ENCODE measurements around the gene CATSPERZ.

Gene CATSPERZ

DNA sequence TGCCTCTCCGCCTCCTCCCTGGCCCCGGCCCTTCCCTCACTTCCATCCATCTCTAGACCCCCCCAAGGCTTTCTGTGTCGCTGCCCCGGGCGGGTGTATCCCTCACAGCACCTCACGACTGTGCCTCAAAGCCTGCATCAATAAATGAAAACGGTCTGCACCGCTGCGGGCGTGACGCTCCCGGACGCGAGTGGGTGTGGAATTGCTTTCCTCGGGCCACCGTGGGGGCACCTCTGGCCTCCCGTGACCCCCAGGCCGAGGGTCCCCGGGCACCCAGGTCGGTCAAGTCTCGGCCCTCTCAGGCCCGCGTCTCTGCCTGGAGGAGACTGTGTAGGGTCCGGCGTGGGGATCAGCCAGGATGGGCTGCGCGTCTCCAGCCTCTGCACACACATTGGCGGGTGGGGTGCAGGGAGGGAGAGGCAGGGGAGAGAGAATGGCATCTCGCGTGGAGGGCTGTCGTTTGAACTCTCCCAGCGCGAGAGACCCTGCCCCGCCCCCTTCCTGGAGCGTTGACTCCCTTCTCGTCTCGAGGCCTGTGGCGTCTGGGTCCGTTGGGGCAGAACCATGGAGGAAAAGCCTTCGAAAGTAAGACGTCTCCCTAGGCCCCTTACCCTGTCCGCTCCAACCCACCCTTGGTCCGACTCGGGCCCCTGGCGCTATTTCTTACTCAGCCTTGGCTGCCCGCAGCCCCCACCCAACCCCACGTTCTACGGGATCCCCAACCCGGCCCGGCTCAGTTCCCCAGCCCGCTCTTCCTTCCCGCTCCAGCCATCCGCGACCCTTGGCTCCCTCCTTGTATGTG lies at the start of gene CATSPERZ:
CATSPERZ (plus strand) TSS at position 512 of the 802 bp plus-strand sequence; CDS start at position 565, 53 bp downstream.
- no peak for FAIRE-seq
- DNase-seq (ENCODE audit: low spot score), result no peak

DNA sequence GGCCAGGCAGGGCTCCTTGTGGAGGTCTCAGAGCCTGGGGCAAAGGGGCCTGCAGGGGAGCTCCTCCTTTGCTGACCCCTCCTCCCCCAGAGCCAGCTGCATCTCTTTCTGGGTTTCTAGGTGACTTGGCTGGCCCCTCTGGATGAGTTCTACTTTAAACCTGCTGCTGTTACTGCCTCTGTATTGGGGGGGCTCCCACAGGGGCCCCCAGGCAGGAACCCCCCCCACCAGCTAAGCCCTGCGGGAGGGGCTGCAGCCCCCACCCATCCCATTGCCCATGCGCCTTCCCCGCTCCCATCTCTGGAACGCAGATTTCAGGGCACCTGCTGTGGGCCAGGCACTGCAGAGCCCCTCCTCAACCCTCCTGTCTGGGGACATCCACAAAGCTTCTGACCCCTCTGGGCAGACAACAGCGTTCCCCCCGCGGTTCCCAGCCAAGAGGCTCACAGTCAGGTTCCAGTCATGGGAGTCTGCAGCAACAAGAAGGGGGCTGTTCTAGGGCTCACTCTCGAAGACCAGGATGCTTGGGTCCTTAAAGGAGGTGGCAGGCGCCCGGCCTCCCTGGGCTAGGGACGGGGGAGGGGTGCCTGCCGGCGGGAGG lies 49.6 kb upstream of the CATSPERZ start:
- no peak for DNase-seq (ENCODE audit: low spot score)
- no peak for FAIRE-seq

DNA sequence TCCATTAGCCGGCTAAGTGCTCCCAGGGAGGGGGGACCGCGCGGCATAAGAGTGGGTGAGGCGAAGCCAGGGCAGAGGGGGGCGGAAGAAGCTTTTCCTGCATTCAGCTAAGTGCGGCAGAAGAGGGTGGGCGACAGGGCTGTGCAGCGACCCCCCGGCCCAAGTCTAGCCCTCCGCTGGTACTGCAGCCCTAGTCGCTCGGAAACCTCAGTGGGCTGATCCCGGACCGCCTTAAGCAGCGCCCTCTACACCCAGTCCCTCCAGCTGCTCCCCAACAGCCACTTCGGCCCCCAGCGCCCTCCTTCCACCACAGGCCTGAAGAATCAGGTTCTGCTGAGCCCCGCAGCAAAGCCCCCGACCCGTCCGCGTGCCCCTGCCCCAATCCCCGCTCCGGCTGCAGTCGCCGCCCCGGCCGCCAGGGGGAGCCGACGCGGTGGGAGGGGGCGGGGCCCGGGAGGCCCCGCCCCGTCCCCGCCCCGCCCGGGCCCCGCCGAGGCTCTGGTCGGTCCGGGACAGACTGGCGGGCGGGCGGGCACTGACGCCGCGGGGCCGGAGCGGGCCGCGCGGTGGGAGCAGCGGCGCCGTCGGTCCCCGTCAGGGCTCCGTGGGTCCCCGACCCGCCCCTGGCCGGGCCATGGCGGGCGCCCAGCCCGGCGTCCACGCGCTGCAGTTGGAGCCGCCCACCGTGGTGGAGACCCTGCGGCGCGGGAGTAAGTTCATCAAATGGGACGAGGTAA lies 49.0 kb upstream of the CATSPERZ start, which contains the start of gene PLCB3:
PLCB3 (plus strand) TSS at position 515 of the 737 bp plus-strand sequence; CDS start at position 635, 120 bp downstream.
- FAIRE-seq (no peak), DNase-seq (ENCODE audit: low spot score) (no peak)

- FAIRE-seq (no peak), DNase-seq (ENCODE audit: low spot score) (no peak)
These were observed 48.5 kb upstream of the CATSPERZ start for GRCh38 chr11:64251753-64252002.

DNA sequence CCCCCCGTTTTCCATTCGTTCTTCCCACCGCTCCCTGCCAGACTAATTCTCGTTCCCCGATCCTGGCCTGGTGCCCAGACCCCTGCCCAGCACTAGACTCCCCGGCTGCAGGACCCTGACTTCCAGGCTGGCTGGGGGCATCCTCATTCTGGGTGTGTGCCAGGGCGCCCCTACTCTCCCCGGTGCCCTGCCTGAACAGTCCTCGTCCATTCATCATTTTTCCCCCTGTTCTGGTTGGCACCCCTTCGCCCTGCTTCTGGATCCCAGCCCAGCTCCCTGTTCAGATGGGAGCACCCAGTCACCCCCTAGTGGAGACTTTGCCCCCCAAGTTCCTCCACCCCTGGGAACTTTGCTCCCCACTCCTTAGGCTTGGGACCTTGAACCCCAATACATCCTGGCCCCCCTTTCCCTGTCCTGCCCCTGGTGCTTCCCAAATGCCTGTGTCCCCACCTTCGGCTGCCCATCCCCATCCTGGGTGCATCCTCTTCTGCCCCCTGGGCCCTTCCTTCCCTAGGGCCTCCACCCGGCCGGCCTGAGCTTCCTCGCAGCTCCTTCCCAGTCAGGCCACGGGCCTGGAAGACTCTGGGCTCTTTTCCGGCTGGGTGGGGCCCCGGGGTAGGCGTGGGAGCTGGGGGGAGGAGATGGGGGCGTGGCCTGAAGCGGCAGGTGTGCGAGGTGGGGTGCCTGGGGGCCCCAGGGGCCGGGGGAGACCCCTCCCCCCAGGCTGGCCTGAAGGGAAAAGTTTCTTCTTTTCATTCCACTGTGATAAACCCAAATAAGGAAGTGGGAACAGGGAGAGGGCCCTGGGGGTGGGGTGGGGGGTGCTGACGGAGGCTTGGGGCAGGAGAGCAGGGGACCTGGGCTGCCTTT lies 47.9 kb upstream of the CATSPERZ start:
- DNase-seq (ENCODE audit: low spot score) (peak; percentile 19), FAIRE-seq (no peak)

- DNase-seq (ENCODE audit: low spot score) (no peak), FAIRE-seq (no peak)
These were observed 47.1 kb upstream of the CATSPERZ start for GRCh38 chr11:64253043-64253442.

DNA sequence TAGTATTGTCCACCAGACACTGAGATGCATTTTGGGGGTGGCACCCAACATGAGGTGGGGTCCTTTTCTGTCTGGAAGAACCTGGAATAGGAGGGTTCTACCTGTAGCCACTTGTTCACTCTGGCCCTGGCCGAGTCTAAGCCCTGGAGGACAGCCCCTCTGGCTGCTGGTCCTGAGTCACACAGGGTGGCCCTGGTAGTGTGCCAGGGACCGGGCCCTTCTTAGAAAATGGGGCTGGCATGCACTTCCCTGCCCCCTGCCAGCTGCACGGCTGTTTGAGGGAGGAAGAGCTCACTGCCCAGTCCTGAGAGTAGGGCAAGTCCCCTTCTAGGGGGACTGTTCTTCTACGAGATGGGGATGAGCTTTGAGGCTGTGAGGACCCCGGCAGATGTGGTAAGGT lies 46.7 kb upstream of the CATSPERZ start:
- no peak for DNase-seq (ENCODE audit: low spot score)
- FAIRE-seq, result no peak

GRCh38 chr11:64254326-64254725 lies 45.8 kb upstream of the CATSPERZ start:
- DNase-seq (ENCODE audit: low spot score), result no peak
- no peak for FAIRE-seq

- DNase-seq (ENCODE audit: low spot score) (no peak), FAIRE-seq (no peak)
These were observed 44.7 kb upstream of the CATSPERZ start for GRCh38 chr11:64255135-64256128.

- no peak for DNase-seq (ENCODE audit: low spot score)
- FAIRE-seq, result no peak
These were observed 43.9 kb upstream of the CATSPERZ start for GRCh38 chr11:64256300-64256699.

- DNase-seq (ENCODE audit: low spot score) (no peak), FAIRE-seq (no peak)
These were observed 41.8 kb upstream of the CATSPERZ start for GRCh38 chr11:64258356-64258755.

DNA sequence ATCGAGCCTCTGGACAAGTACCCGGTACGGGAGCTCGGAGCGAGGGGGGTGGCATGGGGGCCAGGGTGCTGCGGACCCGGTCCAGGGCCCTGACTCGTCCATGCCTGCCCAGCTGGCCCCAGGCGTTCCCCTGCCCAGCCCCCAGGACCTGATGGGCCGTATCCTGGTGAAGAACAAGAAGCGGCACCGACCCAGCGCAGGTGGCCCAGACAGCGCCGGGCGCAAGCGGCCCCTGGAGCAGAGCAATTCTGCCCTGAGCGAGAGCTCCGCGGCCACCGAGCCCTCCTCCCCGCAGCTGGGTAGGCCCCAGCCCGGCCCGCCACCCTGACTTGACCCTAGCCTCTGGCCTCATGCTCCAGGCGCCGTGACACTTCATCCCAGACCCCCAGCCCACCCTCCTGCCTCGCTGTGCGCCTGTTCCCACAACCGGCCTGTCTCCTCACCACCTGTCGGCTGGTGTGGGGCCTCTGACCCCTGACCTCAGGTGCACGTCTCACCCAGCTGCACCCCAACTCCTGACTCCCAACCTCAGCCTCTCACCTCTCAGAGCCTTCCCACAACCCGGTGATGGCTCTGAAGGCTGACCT lies 41.1 kb upstream of the CATSPERZ start:
- no peak for DNase-seq (ENCODE audit: low spot score)
- FAIRE-seq, result no peak

GRCh38 chr11:64259533-64260067 lies 40.6 kb upstream of the CATSPERZ start:
- FAIRE-seq, result no peak
- DNase-seq (ENCODE audit: low spot score), result no peak

GRCh38 chr11:64260147-64260708 lies 39.9 kb upstream of the CATSPERZ start:
- FAIRE-seq (no peak), DNase-seq (ENCODE audit: low spot score) (no peak)

GRCh38 chr11:64261556-64262080 lies 38.5 kb upstream of the CATSPERZ start:
- no peak for FAIRE-seq

GRCh38 chr11:64262271-64263002 lies 37.7 kb upstream of the CATSPERZ start:
- FAIRE-seq (no peak), DNase-seq (ENCODE audit: low spot score) (no peak)

More at GRCh38 chr11:64261556-64262080, 38.5 kb upstream of the CATSPERZ start:
- no peak for DNase-seq (ENCODE audit: low spot score)

DNA sequence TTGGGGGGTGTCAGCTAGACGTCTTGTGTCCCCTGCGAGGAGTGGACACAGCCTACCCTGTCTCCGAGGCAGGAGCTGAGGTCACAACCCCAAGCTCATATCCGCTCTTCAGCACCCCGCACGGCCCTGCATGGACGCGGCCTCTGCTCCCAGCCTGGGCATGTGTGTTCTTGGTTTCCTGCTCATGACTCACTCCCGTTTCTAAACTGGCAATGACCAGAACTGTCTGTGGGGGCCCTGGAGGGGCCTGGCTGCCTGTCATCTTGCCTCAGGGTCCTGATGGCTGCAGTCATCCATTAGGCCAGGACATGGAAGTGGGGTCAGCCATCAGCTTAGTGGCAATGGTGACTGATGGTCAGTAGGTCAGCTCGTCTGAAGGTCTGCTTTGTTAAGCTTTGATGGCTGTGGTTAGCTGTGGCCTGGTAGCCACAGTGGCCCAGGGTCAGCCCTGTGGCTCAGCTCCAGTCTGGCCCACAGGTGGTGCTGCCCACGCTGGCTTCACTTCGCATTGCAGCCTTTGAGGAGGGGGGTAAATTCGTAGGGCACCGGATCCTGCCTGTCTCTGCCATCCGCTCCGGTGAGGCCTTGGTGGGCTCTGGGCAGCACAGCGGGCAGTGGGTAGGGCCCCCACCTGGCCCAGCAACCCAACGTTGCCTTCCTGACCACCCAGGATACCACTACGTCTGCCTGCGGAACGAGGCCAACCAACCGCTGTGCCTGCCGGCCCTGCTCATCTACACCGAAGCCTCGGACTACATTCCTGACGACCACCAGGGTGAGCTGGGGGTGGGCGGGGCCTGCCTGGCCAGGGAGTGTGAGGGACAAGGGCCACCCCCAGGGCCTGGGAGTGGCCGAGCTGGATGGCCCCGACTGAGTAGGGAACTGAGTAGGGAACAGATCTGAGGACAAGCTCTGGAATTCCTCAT lies 36.9 kb upstream of the CATSPERZ start:
- DNase-seq (ENCODE audit: low spot score), result peak; percentile 35
- FAIRE-seq, result no peak

Measured in RCC 7860 (cell line).